CD14-positive monocyte (primary cell): ENCODE results near the gene SPATA20. TPM values are rescaled to one million over a fixed set of nuclear protein-coding genes. Genes with fewer than 3 reads are reported as not detected.

Experiments
- DNase-seq, 3 donors: peaks; one replicate each; pipeline ENCODE4 v3.0.0-alpha.2; 2011 to 2022
- H2AFZ ChIP-seq: 2 replicates; pipeline ENCODE4 v1.6.0; 2012; ENCODE audit warnings: mild to moderate bottlenecking, low read depth, low read length, inconsistent platforms; ENCODE audit not compliant: insufficient read depth, poor library complexity, severe bottlenecking
- H3K27ac ChIP-seq, 2 donors: 1 replicate in 1 of 2; 2 replicates in 1 of 2; pipeline ENCODE4 v1.5.1; 2012 to 2013; ENCODE audit warnings: low read length in 2 of 2, control low read depth in 1 of 2, inconsistent platforms in 1 of 2, low read depth in 1 of 2, mild to moderate bottlenecking in 1 of 2
- H3K27me3 ChIP-seq, 2 donors: one replicate each; pipeline versions ENCODE4 v1.6.0 to v1.6.1; 2011 to 2013; ENCODE audit warnings: low read length in 2 of 2; ENCODE audit not compliant: control insufficient read depth in 2 of 2, insufficient read depth in 2 of 2
- H3K36me3 ChIP-seq, 2 donors: replicated peaks in 1 of 2; 1 replicate in 1 of 2; 2 replicates in 1 of 2; pipeline versions ENCODE4 v1.5.1 to v1.6.1; 2012 to 2013; ENCODE audit warnings: low read length in 2 of 2, control low read depth in 1 of 2, inconsistent platforms in 1 of 2, mild to moderate bottlenecking in 1 of 2; ENCODE audit not compliant: insufficient read depth in 2 of 2, control insufficient read depth in 1 of 2
- H3K4me1 ChIP-seq, 2 donors: 1 replicate in 1 of 2; 2 replicates in 1 of 2; pipeline versions ENCODE4 v1.5.1 to v1.6.1; 2012 to 2013; ENCODE audit warnings: low read length in 2 of 2, control low read depth in 1 of 2, inconsistent platforms in 1 of 2, mild to moderate bottlenecking in 1 of 2, moderate library complexity in 1 of 2; ENCODE audit not compliant: insufficient read depth in 2 of 2, control insufficient read depth in 1 of 2
- H3K4me2 ChIP-seq: replicated peaks from 2 replicates; pipeline ENCODE3; 2012; ENCODE audit warnings: low read length, moderate library complexity, mild to moderate bottlenecking; ENCODE audit not compliant: poor library complexity, severe bottlenecking; ENCODE audit errors: extremely low read depth
- H3K4me3 ChIP-seq, 3 experiments: fragments of 200-600 bp in 1 of 3; sonication (generic) in 1 of 3; replicated peaks in 1 of 3; 1 replicate in 2 of 3; 2 replicates in 1 of 3; pipeline ENCODE4 v1.5.1; 2011 to 2013; ENCODE audit warnings: low read length in 3 of 3, mild to moderate bottlenecking in 3 of 3, control low read depth in 2 of 3, low read depth in 2 of 3, inconsistent platforms in 1 of 3, moderate library complexity in 1 of 3
- H3K79me2 ChIP-seq: 2 replicates; pipeline ENCODE4 v1.6.0; 2012; ENCODE audit warnings: mild to moderate bottlenecking, control low read depth, inconsistent platforms, low read length, moderate library complexity; ENCODE audit not compliant: insufficient read depth
- H3K9ac ChIP-seq: 2 replicates; pipeline ENCODE4 v1.6.0; 2017; ENCODE audit warnings: low read length, mild to moderate bottlenecking; ENCODE audit not compliant: insufficient read depth, poor library complexity, severe bottlenecking
- H3K9me3 ChIP-seq, 2 donors: replicated peaks in 1 of 2; 1 replicate in 1 of 2; 2 replicates in 1 of 2; pipeline versions ENCODE4 v1.5.1 to v1.6.1; 2012 to 2013; ENCODE audit warnings: low read length in 2 of 2, control low read depth in 1 of 2; ENCODE audit not compliant: control insufficient read depth in 1 of 2, insufficient read depth in 1 of 2
- H4K20me1 ChIP-seq: 2 replicates; pipeline ENCODE4 v1.6.0; 2012; ENCODE audit warnings: mild to moderate bottlenecking, low read length, control low read depth, moderate library complexity; ENCODE audit not compliant: insufficient read depth
- H3K27ac Mint-ChIP-seq, 7 donors: one replicate each; pipeline ENCODE4 v1.8.0; 2020; ENCODE audit warnings: mild to moderate bottlenecking in 7 of 7, mixed read lengths in 7 of 7, moderate library complexity in 6 of 7, inconsistent platforms in 2 of 7
- H3K27me3 Mint-ChIP-seq, 3 donors: one replicate each; pipeline ENCODE4 v1.8.0; 2021 to 2022; ENCODE audit warnings: low read depth in 3 of 3, mild to moderate bottlenecking in 3 of 3, mixed read lengths in 3 of 3, moderate library complexity in 3 of 3, inconsistent platforms in 1 of 3
- H3K36me3 Mint-ChIP-seq, 2 donors: one replicate each; pipeline ENCODE4 v1.8.0; 2020; ENCODE audit warnings: mixed read lengths in 2 of 2, inconsistent platforms in 1 of 2, mild to moderate bottlenecking in 1 of 2
- H3K4me1 Mint-ChIP-seq: one replicate; pipeline ENCODE4 v1.8.0; 2020; ENCODE audit warnings: mild to moderate bottlenecking, mixed read lengths
- H3K4me3 Mint-ChIP-seq, 2 donors: one replicate each; pipeline ENCODE4 v1.8.0; 2020; ENCODE audit warnings: mild to moderate bottlenecking in 2 of 2, mixed read lengths in 2 of 2, moderate library complexity in 1 of 2
- H3K9me3 Mint-ChIP-seq, 7 donors: one replicate each; pipeline ENCODE4 v1.8.0; 2020 to 2022; ENCODE audit warnings: mixed read lengths in 7 of 7, mild to moderate bottlenecking in 6 of 7, moderate library complexity in 6 of 7, inconsistent platforms in 2 of 7
- WGBS: methylation state at CpG from one replicate; pipeline ENCODE4 v1.1.5; 2013; ENCODE audit warnings: missing lambda C conversion rate; ENCODE audit not compliant: insufficient coverage; 5-methylcytosine and 5-hydroxymethylcytosine counted together
- intact Hi-C, 2 donors: fragments of 100-400 bp; cut with micrococcal nuclease; formaldehyde crosslinking; loops; one replicate each; pipeline versions ENCODE4 v1.15.0 to v1.15.1; 2023
- polyA plus RNA-seq, 3 donors: library from polyadenylated mRNA; depleted of rRNA in 1 of 3; unstranded in 2 of 3; stranded (reverse) in 1 of 3; fragments of 300-500 nt in 2 of 3; fragments of >200 nt in 1 of 3; fragmentation: Illumina TruSeq in 2 of 3; gene quantifications; 1 replicate in 2 of 3; 2 replicates in 1 of 3; pipeline ENCODE4 v1.2.3, GENCODE V29; 2012 to 2021
- TF ChIP-seq, protein P1 (sequence below): fragments of 200-600 bp; IDR thresholded peaks from one replicate; pipeline ENCODE4 v1.8.0; 2022; ENCODE audit warnings: antibody characterized with exemption, mild to moderate bottlenecking

SPATA20 gene
- polyA plus RNA-seq, 3 donors = 9.3 to 37.8 (median 12.2) TPM

- TF ChIP-seq, protein P1, sequence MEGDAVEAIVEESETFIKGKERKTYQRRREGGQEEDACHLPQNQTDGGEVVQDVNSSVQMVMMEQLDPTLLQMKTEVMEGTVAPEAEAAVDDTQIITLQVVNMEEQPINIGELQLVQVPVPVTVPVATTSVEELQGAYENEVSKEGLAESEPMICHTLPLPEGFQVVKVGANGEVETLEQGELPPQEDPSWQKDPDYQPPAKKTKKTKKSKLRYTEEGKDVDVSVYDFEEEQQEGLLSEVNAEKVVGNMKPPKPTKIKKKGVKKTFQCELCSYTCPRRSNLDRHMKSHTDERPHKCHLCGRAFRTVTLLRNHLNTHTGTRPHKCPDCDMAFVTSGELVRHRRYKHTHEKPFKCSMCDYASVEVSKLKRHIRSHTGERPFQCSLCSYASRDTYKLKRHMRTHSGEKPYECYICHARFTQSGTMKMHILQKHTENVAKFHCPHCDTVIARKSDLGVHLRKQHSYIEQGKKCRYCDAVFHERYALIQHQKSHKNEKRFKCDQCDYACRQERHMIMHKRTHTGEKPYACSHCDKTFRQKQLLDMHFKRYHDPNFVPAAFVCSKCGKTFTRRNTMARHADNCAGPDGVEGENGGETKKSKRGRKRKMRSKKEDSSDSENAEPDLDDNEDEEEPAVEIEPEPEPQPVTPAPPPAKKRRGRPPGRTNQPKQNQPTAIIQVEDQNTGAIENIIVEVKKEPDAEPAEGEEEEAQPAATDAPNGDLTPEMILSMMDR = no peak
- Histone ChIP-seq H3K9ac (no peak overlapping the region), H3K79me2 (no peaks in the 10 kb centered on the region), H2AFZ (no peak overlapping the region), H3K4me3 (no peak overlapping the region), H3K36me3 (no peaks in the 10 kb centered on the region), H3K4me2 (no peak overlapping the region), H4K20me1 (no peaks in the 10 kb centered on the region), H3K9me3 (no peaks in the 10 kb centered on the region), H3K27me3 (no peaks in the 10 kb centered on the region), H3K27ac (no peak overlapping the region), H3K4me1 (peaks cover 3 to 4% of the 10 kb centered on the region in 2 donors)
- Mint-ChIP-seq H3K27ac (no peak overlapping the region), H3K4me3 (no peak overlapping the region), H3K9me3 (peaks cover 0 to 1% (median 0%) of the 10 kb centered on the region in 7 donors), H3K36me3 (no peaks in the 10 kb centered on the region), H3K27me3 (peaks cover 5 to 13% (median 5%) of the 10 kb centered on the region in 3 donors), H3K4me1 (peaks cover 3% of the 10 kb centered on the region)
- WGBS = 86% methylated on average over 10 of the region's 10 CpGs
- DNase-seq = no peak
- intact Hi-C loops = no loop called here
Observed at GRCh38 chr17:50589095-50589705, 42.2 kb downstream of the SPATA20 start.

- Histone ChIP-seq H3K4me3 (no peak overlapping the region), H3K79me2 (no peaks in the 10 kb centered on the region), H3K27ac (no peak overlapping the region), H3K9me3 (no peaks in the 10 kb centered on the region), H4K20me1 (no peaks in the 10 kb centered on the region), H3K4me2 (no peak overlapping the region), H3K9ac (no peak overlapping the region), H2AFZ (no peak overlapping the region), H3K4me1 (peaks cover 11 to 14% of the 10 kb centered on the region in 2 donors), H3K36me3 (no peaks in the 10 kb centered on the region), H3K27me3 (no peaks in the 10 kb centered on the region)
- intact Hi-C loops = no loop called here
- H3K9me3 Mint-ChIP-seq = no peaks in the 10 kb centered on the region
- H3K4me3 Mint-ChIP-seq = no peak overlapping the region
- peaks cover 11% of the 10 kb centered on the region for H3K4me1 Mint-ChIP-seq
- no peak for DNase-seq
- H3K36me3 Mint-ChIP-seq = no peaks in the 10 kb centered on the region
- H3K27ac Mint-ChIP-seq = no peak overlapping the region
- H3K27me3 Mint-ChIP-seq = peaks cover 4 to 12% (median 7%) of the 10 kb centered on the region in 3 donors
- TF ChIP-seq, protein P1 = no peak
- 98% methylated on average over 22 of the region's 24 CpGs for WGBS
Observed at GRCh38 chr17:50590946-50591737, 44.2 kb downstream of the SPATA20 start.
